Measurements from ENCODE around the gene ZBTB5. TPM values are rescaled to one million over a fixed set of nuclear protein-coding genes. Genes with fewer than 3 reads are reported as not detected.

ZBTB5 gene
- total and polyA plus RNA-seq, 2 of the 8 experiments (the other 6 are each of a cell fraction or from before 2014, with no cell fraction given), result 13.3 to 14.5 TPM

DNA sequence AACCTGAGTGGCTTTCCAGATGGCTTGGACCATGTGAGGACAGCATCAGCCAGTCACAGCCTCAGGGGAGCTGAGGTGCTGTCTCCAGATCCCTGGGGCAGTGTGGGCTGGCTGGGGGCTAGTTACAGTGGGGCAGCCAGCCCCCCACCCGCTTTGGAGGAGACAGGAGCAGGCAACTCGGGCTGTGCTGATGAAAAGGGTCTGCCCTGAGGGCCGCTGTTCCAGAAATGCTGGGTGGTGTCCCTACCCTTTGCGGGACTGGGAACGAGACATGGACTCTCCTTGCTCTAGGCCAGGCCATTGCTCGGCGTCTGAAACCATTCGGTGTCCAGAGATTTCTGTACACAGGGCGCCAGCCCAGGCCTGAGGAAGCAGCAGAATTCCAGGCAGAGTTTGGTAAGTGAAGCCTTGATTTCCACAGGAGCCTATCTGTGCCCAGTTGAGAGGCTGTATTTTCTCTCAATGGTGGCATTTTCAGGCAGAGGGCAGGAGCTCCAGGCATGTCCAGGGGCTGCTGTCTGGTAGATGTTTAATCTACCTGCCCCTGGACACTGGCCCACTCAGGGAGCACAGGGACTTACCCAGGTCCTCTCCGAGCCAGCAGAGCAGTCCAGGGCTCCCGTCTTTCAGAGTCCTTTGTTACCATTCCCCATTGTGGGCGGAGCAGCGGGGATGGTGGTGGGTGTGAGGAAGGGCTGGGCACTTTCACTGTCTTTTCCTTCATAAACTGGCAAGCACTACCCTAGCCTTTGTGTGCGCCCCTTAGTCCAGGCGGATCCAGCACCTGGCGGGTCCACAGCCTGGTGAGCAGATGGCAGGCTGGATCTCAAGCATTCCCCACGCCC is 35.6 kb downstream of the ZBTB5 start (continued):
- TF ChIP-seq, protein P1, sequence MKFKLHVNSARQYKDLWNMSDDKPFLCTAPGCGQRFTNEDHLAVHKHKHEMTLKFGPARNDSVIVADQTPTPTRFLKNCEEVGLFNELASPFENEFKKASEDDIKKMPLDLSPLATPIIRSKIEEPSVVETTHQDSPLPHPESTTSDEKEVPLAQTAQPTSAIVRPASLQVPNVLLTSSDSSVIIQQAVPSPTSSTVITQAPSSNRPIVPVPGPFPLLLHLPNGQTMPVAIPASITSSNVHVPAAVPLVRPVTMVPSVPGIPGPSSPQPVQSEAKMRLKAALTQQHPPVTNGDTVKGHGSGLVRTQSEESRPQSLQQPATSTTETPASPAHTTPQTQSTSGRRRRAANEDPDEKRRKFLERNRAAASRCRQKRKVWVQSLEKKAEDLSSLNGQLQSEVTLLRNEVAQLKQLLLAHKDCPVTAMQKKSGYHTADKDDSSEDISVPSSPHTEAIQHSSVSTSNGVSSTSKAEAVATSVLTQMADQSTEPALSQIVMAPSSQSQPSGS (IDR thresholded peaks at IDR 0.05; ENCODE audit: low read length), result no peak
- TF ChIP-seq CEBPB (IDR thresholded peaks at IDR 0.05; ENCODE audit: low read depth, low read length) (no peak), SAP30 (IDR thresholded peaks at IDR 0.05; ENCODE audit: insufficient read depth, insufficient replicate concordance, low read length) (no peak), SP2 (IDR thresholded peaks at IDR 0.05; ENCODE audit: low read length) (no peak), TBP (IDR thresholded peaks at IDR 0.05; ENCODE audit: low read depth, low read length) (no peak), BRCA1 (IDR thresholded peaks at IDR 0.05; ENCODE audit: low read depth, low read length) (no peak)
- TF ChIP-seq, protein P2, sequence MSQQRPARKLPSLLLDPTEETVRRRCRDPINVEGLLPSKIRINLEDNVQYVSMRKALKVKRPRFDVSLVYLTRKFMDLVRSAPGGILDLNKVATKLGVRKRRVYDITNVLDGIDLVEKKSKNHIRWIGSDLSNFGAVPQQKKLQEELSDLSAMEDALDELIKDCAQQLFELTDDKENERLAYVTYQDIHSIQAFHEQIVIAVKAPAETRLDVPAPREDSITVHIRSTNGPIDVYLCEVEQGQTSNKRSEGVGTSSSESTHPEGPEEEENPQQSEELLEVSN (IDR thresholded peaks at IDR 0.05), result no peak

Data from H1 (cell line).